ENCODE measurements around the gene SHROOM3.

SHROOM3 gene

DNA sequence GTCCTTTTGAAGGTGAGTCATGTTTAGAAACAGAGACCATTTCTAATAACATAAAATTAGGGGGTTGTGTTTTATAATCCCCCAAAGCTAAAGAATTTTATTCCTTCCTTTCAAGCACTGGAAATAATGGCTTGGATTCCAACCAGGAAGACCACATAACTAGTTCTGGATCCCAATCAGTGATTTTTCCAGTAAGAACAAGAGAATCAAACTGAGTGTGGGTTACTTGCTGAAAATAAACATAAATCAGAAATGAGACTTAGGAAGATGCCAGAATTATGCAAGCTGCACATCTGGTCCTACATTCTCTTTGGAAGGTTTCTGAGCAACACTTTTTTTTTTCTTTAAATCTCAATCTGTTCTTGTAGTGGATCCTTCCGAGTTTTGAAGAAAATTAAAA lies 386.6 kb downstream of the SHROOM3 start:
- DNase-seq (ENCODE audit: low spot score), result no peak

DNA sequence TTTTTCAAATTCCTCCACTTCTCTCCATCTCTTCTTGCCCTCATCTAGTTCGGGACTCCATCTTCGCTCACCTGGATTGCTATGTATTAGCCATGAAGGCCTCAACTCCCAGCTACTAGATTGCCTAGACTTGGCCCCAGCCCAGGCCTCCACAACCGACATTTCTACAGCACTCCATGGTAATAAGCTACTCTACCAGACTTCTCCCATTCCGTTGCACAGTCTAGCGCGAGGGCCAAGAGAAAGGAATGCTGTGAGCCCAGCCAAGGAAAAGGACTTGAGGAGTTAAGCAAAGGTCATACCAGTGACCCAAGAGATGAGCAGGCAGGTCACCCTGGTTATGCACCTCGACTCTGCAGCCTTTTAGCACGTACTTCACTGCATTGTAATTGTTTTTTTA lies 387.3 kb downstream of the SHROOM3 start:
- DNase-seq (ENCODE audit: low spot score), result no peak

DNA sequence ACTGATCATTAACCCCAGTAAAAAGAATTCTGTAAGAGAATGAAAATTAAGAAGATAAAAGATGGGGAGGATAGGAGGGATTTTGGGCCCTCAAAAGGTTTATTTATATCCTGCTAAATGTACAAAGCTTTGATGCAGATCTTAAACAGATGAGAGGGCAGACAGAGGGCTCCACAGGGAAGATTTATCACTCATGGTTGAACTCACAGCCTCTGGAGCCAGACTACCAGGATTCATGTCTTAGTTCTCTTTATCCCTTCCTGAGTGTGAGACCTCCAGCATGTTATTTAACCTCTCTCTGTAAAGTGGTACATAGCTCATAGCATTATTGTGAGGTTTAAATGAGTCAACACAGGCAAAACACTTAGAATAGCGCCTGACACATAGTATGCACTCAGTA lies 388.5 kb downstream of the SHROOM3 start:
- no peak for DNase-seq (ENCODE audit: low spot score)

DNA sequence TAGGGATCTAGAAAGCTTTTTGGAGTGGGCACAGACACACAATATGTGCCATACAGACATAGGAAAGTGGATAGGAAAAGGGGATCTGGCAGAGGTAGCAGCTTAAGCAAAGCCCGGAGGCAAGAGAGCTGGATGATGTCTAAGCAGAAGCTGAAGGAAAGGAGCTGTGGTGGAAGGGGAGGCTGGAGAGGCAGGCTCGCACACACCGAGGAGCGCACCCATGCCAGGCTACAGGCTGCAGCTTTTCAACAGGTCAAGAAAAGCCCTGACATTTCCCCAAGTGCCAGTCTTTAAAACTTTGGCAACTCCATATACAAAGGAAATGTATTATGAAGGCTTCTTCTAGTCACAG lies 395.6 kb downstream of the SHROOM3 start:
- DNase-seq (ENCODE audit: low spot score), result no peak

DNA sequence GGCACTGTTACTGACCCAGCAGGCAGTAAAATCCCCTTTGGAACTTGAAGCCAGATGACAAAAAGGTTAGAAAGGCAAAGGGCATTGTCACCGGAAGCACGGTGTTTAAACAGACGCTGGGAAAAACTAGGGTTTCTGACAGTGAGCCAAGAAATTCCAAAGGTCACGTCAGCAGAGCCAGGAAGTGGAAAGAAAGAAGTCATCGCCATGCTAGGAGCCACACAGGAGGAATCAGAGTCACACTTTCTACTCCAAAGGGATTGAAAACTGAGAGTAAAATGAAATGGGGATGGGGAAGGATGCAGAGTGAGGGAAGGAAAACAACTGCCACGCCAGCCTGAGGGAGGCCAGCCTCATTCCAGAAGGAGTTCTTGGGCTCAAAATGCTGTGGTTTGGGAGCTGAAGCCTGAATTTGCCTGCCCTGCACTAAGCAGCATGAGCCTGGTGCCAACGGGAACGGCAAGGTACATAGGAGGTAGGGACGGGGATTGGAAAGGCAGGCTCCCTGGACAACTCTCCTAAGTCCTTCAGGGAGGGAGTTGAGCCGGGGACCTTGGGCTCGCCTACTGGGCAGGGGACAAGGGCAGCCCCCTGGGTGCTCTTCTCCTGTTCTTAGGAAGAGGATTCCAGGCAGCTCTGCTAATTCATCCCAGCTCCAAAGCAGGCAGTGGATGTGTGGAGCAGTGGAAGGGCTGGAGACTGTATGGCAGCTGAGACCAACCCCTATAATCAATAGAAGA lies 396.1 kb downstream of the SHROOM3 start:
- peak; percentile 15 for DNase-seq (ENCODE audit: low spot score)

DNA sequence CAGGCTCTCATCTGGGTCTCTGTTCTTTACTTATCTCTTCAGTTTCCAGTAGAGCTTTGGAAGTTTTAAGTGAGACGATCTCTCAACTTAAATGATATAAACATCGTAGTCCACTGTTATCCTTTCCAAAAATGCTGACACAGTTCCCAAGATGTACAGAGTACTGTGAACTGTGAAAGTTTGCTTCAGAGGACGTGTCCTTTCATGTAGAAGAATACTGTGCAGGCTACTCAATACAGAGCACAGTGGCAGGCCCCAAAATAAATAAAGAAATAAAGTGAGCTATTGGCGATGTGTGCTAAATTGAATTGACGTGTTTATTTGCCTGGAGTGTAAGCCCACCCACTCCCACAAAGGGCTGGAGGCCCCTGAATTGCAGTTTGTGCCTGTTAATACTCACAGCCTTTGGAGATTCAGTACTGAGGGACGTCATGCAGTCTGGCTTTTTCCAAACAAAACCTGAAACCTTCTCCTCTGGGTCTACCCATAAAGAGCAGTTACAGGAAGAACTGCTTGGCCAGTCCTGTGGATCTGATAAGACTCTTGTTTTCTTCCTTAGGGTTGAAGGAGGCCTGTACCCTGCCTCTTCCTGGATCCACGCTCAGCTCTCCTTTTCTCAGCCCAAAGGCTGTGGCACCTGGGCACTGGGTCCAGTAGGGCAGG lies 396.8 kb downstream of the SHROOM3 start:
- DNase-seq (ENCODE audit: low spot score), result no peak

Data from HuH-7.5 (cell line).